HEK293T (cell line): ENCODE measurements around the gene DOK4.

Experiments
- CTCF ChIA-PET: fragments of 350-600 bp; formaldehyde crosslinking; extraction: SDS; loops from one replicate; lab custom pipeline; 2021; ENCODE audit warnings: antibody characterized with exemption, inconsistent platforms; lab: Yijun Ruan, JAX
- POLR2A ChIA-PET: fragments of 350-600 bp; formaldehyde crosslinking; extraction: SDS; loops from one replicate; lab custom pipeline; 2020; ENCODE audit warnings: antibody characterized with exemption, inconsistent platforms; lab: Yijun Ruan, JAX
- DNase-seq: peaks from one replicate; pipeline ENCODE4 v3.0.0; 2012; ENCODE audit warnings: mixed read lengths; ENCODE audit errors: extremely low spot score
- ARNT ChIP-seq: fragments of 450-650 bp; IDR thresholded peaks from 2 replicates; pipeline ENCODE4 v1.6.1; 2017; ENCODE audit warnings: mild to moderate bottlenecking
- BHLHE40 ChIP-seq: fragments of 450-650 bp; IDR thresholded peaks from 2 replicates; pipeline ENCODE4 v1.6.1; 2016; ENCODE audit warnings: mild to moderate bottlenecking, moderate library complexity, borderline replicate concordance
- CTBP1 ChIP-seq: fragments of 450-650 bp; IDR thresholded peaks from 2 replicates; pipeline ENCODE4 v1.6.1; 2016; ENCODE audit warnings: borderline replicate concordance
- ELF4 ChIP-seq: fragments of 450-650 bp; IDR thresholded peaks from 2 replicates; pipeline ENCODE4 v1.6.1; 2017; ENCODE audit warnings: antibody characterized with exemption
- FOXA1 ChIP-seq: fragments of 450-650 bp; IDR thresholded peaks from 2 replicates; pipeline ENCODE4 v1.6.1; 2016; ENCODE audit warnings: mild to moderate bottlenecking
- FOXK2 ChIP-seq: fragments of 450-650 bp; IDR thresholded peaks from 2 replicates; pipeline ENCODE4 v1.6.1; 2016; ENCODE audit warnings: mild to moderate bottlenecking
- FOXM1 ChIP-seq: fragments of 450-650 bp; IDR thresholded peaks from 2 replicates; pipeline ENCODE4 v1.6.1; 2017; ENCODE audit warnings: mild to moderate bottlenecking, borderline replicate concordance
- HDGF ChIP-seq: fragments of 450-650 bp; IDR thresholded peaks from 2 replicates; pipeline ENCODE4 v1.6.1; 2017; ENCODE audit warnings: antibody characterized with exemption, borderline replicate concordance
- L3MBTL2 ChIP-seq: fragments of 450-650 bp; conservative IDR thresholded peaks from 2 replicates; pipeline ENCODE4 v1.6.1; 2016; ENCODE audit warnings: mild to moderate bottlenecking
- LEF1 ChIP-seq: fragments of 450-650 bp; IDR thresholded peaks from 2 replicates; pipeline ENCODE4 v1.6.1; 2017; ENCODE audit warnings: mild to moderate bottlenecking, borderline replicate concordance
- NFRKB ChIP-seq: fragments of 450-650 bp; IDR thresholded peaks from 2 replicates; pipeline ENCODE4 v1.6.1; 2016; ENCODE audit warnings: mild to moderate bottlenecking, moderate library complexity
- PKNOX1 ChIP-seq: fragments of 450-650 bp; IDR thresholded peaks from 2 replicates; pipeline ENCODE4 v1.6.1; 2016
- SP1 ChIP-seq: fragments of 450-650 bp; IDR thresholded peaks from 2 replicates; pipeline ENCODE4 v1.6.1; 2017
- SUZ12 ChIP-seq: fragments of 450-650 bp; IDR thresholded peaks from 2 replicates; pipeline ENCODE4 v1.6.1; 2016; ENCODE audit warnings: mild to moderate bottlenecking
- TARDBP ChIP-seq: fragments of 450-650 bp; IDR thresholded peaks from 2 replicates; pipeline ENCODE4 v1.6.1; 2016
- ZNF384 ChIP-seq: fragments of 450-650 bp; IDR thresholded peaks from 2 replicates; pipeline ENCODE4 v1.6.1; 2016

The DOK4 gene

GRCh38 chr16:57469917-57470470 lies 16.3 kb downstream of the DOK4 start:
- DNase-seq: no peak
- ChIA-PET POLR2A (interaction anchor here (1.3 kb wide), 1 partner anchor 23 kb away, joined by 5 read pairs; the partner anchor contains the start of genes CIAPIN1 and COQ9), CTCF (no interaction called here)
- no peak for TF ChIP-seq SP1
- no peak for TF ChIP-seq SUZ12
- TF ChIP-seq NFRKB: no peak
- no peak for TF ChIP-seq CTBP1
- TF ChIP-seq PKNOX1: no peak
- no peak for TF ChIP-seq FOXA1
- TF ChIP-seq FOXK2: no peak
- no peak for TF ChIP-seq HDGF
- TF ChIP-seq FOXM1: no peak
- TF ChIP-seq ZNF384: no peak
- TF ChIP-seq L3MBTL2: no peak
- TF ChIP-seq BHLHE40: no peak
- no peak for TF ChIP-seq ELF4
- TF ChIP-seq LEF1: no peak
- no peak for TF ChIP-seq TARDBP
- TF ChIP-seq ARNT: no peak

- TF ChIP-seq TARDBP (no peak), FOXM1 (no peak), HDGF (no peak), ELF4 (no peak), NFRKB (no peak), LEF1 (no peak), SP1 (no peak), ARNT (no peak), L3MBTL2 (no peak), BHLHE40 (no peak), SUZ12 (no peak), ZNF384 (no peak), PKNOX1 (no peak), FOXA1 (no peak), FOXK2 (no peak), CTBP1 (no peak)
- POLR2A ChIA-PET: interaction anchor here (1.3 kb wide), 1 partner anchor 22 kb away, joined by 5 read pairs; the partner anchor contains the start of genes CIAPIN1 and COQ9
- no peak for DNase-seq
- CTCF ChIA-PET: no interaction called here
These were observed 17.2 kb downstream of the DOK4 start for GRCh38 chr16:57469046-57469445.

GRCh38 chr16:57468346-57468745 lies 17.9 kb downstream of the DOK4 start:
- no peak for TF ChIP-seq SP1
- TF ChIP-seq ZNF384: no peak
- no peak for TF ChIP-seq FOXK2
- TF ChIP-seq LEF1: no peak
- TF ChIP-seq BHLHE40: no peak
- no peak for TF ChIP-seq ELF4
- no peak for TF ChIP-seq HDGF
- TF ChIP-seq NFRKB: no peak
- TF ChIP-seq PKNOX1: no peak
- TF ChIP-seq CTBP1: no peak
- no peak for TF ChIP-seq L3MBTL2
- TF ChIP-seq FOXM1: no peak
- no peak for TF ChIP-seq TARDBP
- TF ChIP-seq ARNT: no peak
- TF ChIP-seq SUZ12: no peak
- no peak for TF ChIP-seq FOXA1
- DNase-seq: no peak
- POLR2A ChIA-PET: no interaction called here
- CTCF ChIA-PET: no interaction called here

- ChIA-PET CTCF (no interaction called here), POLR2A (interaction anchor here (0.6 to 1.3 kb wide), 2 partner anchors 12 to 17 kb away, joined by 3 read pairs; partner anchors contain the start of genes CIAPIN1 and COQ9)
- TF ChIP-seq ELF4 (no peak), BHLHE40 (no peak), NFRKB (no peak), L3MBTL2 (no peak), LEF1 (no peak), FOXA1 (no peak), PKNOX1 (no peak), SUZ12 (no peak), HDGF (no peak), ZNF384 (no peak), CTBP1 (no peak), ARNT (no peak)
- no peak for DNase-seq
These were observed 21.8 kb downstream of the DOK4 start for GRCh38 chr16:57464523-57464922.

GRCh38 chr16:57462978-57463362 lies 23.3 kb downstream of the DOK4 start:
- no peak for DNase-seq
- ChIA-PET POLR2A (interaction anchor here (1.0 to 3.2 kb wide), 7 partner anchors 9 to 63 kb away, joined by 3 to 27 read pairs (median 5); partner anchors contain the start of genes CIAPIN1 and COQ9), CTCF (interaction anchor here (0.6 to 2.6 kb wide), 9 partner anchors 11 to 142 kb away, joined by 3 to 10 read pairs (median 4); partner anchors contain the start of genes CIAPIN1 and COQ9)
- no peak for TF ChIP-seq L3MBTL2
- TF ChIP-seq TARDBP: no peak
- no peak for TF ChIP-seq ZNF384
